H9 (cell line): ENCODE data around the gene SPINK2. TPM values are rescaled to one million over a fixed set of nuclear protein-coding genes. Genes with fewer than 3 reads are reported as not detected.

Experiments
- DNase-seq: peaks from one replicate; pipeline ENCODE4 v3.0.0-alpha.2; 2017
- H2AFZ ChIP-seq: one replicate; pipeline ENCODE4 v1.6.1; 2013; ENCODE audit warnings: mild to moderate bottlenecking, low read length, control low read depth, moderate library complexity
- H2AK5ac ChIP-seq: 2 replicates; pipeline ENCODE4 v1.6.1; 2013; ENCODE audit warnings: low read length, control low read depth, mixed read lengths; ENCODE audit not compliant: insufficient read length
- H2BK120ac ChIP-seq: one replicate; pipeline ENCODE4 v1.6.1; 2013; ENCODE audit warnings: low read depth, mild to moderate bottlenecking, low read length, control low read depth, inconsistent platforms; ENCODE audit not compliant: poor library complexity, severe bottlenecking
- H2BK12ac ChIP-seq: 2 replicates; pipeline ENCODE4 v1.6.1; 2013; ENCODE audit warnings: low read length, control low read depth, mixed read lengths, low read depth; ENCODE audit not compliant: insufficient read length
- H2BK15ac ChIP-seq: 2 replicates; pipeline ENCODE4 v1.6.1; 2013; ENCODE audit warnings: low read depth, low read length, control low read depth
- H2BK20ac ChIP-seq: one replicate; pipeline ENCODE4 v1.6.1; 2013; ENCODE audit warnings: low read depth, mild to moderate bottlenecking, low read length, control low read depth, inconsistent platforms; ENCODE audit not compliant: poor library complexity, severe bottlenecking
- H2BK5ac ChIP-seq: 2 replicates; pipeline ENCODE4 v1.6.1; 2013; ENCODE audit warnings: low read length, control low read depth, mixed read lengths; ENCODE audit not compliant: insufficient read length
- H3K14ac ChIP-seq: 2 replicates; pipeline ENCODE4 v1.6.1; 2013; ENCODE audit warnings: low read length, control low read depth; ENCODE audit not compliant: insufficient read depth
- H3K18ac ChIP-seq: 2 replicates; pipeline ENCODE4 v1.6.1; 2013; ENCODE audit warnings: low read depth, mild to moderate bottlenecking, mixed read lengths, low read length, control low read depth; ENCODE audit not compliant: insufficient read length
- H3K23ac ChIP-seq: 2 replicates; pipeline ENCODE4 v1.6.1; 2013; ENCODE audit warnings: low read length, control low read depth, mixed read lengths, low read depth; ENCODE audit not compliant: insufficient read length
- H3K23me2 ChIP-seq: 2 replicates; pipeline ENCODE4 v1.6.1; 2013; ENCODE audit warnings: low read depth, mild to moderate bottlenecking, mixed read lengths, low read length, control low read depth; ENCODE audit not compliant: insufficient read length, poor library complexity, severe bottlenecking
- H3K27ac ChIP-seq: 2 replicates; pipeline ENCODE4 v1.5.1; 2013; ENCODE audit warnings: low read length, control low read depth, mixed read lengths, low read depth; ENCODE audit not compliant: insufficient read length
- H3K27me3 ChIP-seq: 2 replicates; pipeline ENCODE4 v1.6.1; 2013; ENCODE audit warnings: low read length, control low read depth, inconsistent platforms; ENCODE audit not compliant: insufficient read depth
- H3K4ac ChIP-seq: 2 replicates; pipeline ENCODE4 v1.6.1; 2013; ENCODE audit warnings: low read depth, mild to moderate bottlenecking, control low read depth, inconsistent platforms, low read length, moderate library complexity
- H3K4me1 ChIP-seq: 2 replicates; pipeline ENCODE4 v1.6.1; 2013; ENCODE audit warnings: low read length, control low read depth, inconsistent platforms; ENCODE audit not compliant: insufficient read depth
- H3K4me2 ChIP-seq: 2 replicates; pipeline ENCODE4 v1.6.1; 2013; ENCODE audit warnings: low read length, control low read depth, mixed read lengths; ENCODE audit not compliant: insufficient read length, insufficient read depth
- H3K56ac ChIP-seq: 2 replicates; pipeline ENCODE4 v1.6.1; 2013; ENCODE audit warnings: low read depth, mild to moderate bottlenecking, mixed read lengths, low read length, control low read depth; ENCODE audit not compliant: insufficient read length
- H3K79me1 ChIP-seq: 2 replicates; pipeline ENCODE4 v1.6.1; 2013; ENCODE audit warnings: low read depth, mild to moderate bottlenecking, moderate library complexity, low read length, control low read depth, inconsistent platforms; ENCODE audit not compliant: insufficient read depth, poor library complexity, severe bottlenecking
- H3K79me2 ChIP-seq: 2 replicates; pipeline ENCODE4 v1.6.1; 2013; ENCODE audit warnings: low read length, control low read depth, inconsistent platforms; ENCODE audit not compliant: insufficient read depth
- H3K9ac ChIP-seq: 2 replicates; pipeline ENCODE4 v1.6.1; 2013; ENCODE audit warnings: low read length, control low read depth, mixed read lengths; ENCODE audit not compliant: insufficient read length; ENCODE audit errors: extremely low read depth
- H3K9me3 ChIP-seq: one replicate; pipeline ENCODE4 v1.6.1; 2013; ENCODE audit warnings: low read depth, low read length, inconsistent platforms; ENCODE audit not compliant: control insufficient read depth
- H3T11ph ChIP-seq: one replicate; pipeline ENCODE4 v1.6.1; 2013; ENCODE audit warnings: mild to moderate bottlenecking, low read length, control low read depth, inconsistent platforms
- H4K20me1 ChIP-seq: one replicate; pipeline ENCODE4 v1.6.1; 2013; ENCODE audit not compliant: control insufficient read depth, insufficient read length, insufficient read depth
- H4K5ac ChIP-seq: 2 replicates; pipeline ENCODE4 v1.6.1; 2013; ENCODE audit warnings: low read depth, mild to moderate bottlenecking, mixed read lengths, low read length, control low read depth; ENCODE audit not compliant: insufficient read length
- H4K8ac ChIP-seq: replicated peaks from 2 replicates; pipeline ENCODE4 v1.6.1; 2013; ENCODE audit warnings: low read length, control low read depth, mixed read lengths, low read depth; ENCODE audit not compliant: insufficient read length
- H4K91ac ChIP-seq: 2 replicates; pipeline ENCODE4 v1.6.1; 2013; ENCODE audit warnings: low read depth, mild to moderate bottlenecking, moderate library complexity, mixed read lengths, low read length, control low read depth; ENCODE audit not compliant: insufficient read length
- H3K27ac Mint-ChIP-seq, 3 experiments: 2 replicates in 2 of 3; 3 replicates in 1 of 3; pipeline ENCODE4 v1.8.0; 2020 to 2021; ENCODE audit warnings: mixed read lengths in 3 of 3, mild to moderate bottlenecking in 1 of 3, moderate library complexity in 1 of 3
- H3K27me3 Mint-ChIP-seq: 2 replicates; pipeline ENCODE4 v1.8.0; 2021; ENCODE audit warnings: low read depth, mild to moderate bottlenecking, moderate library complexity, mixed read lengths
- H3K36me3 Mint-ChIP-seq, 3 experiments: 2 replicates in 2 of 3; 3 replicates in 1 of 3; pipeline ENCODE4 v1.8.0; 2020 to 2021; ENCODE audit warnings: low read depth in 3 of 3, mixed read lengths in 3 of 3; ENCODE audit not compliant: insufficient read depth in 1 of 3
- H3K4me1 Mint-ChIP-seq, 2 experiments: 2 replicates each; pipeline ENCODE4 v1.8.0; 2020; ENCODE audit warnings: mixed read lengths in 2 of 2
- H3K4me3 Mint-ChIP-seq, 2 experiments: 2 replicates in 1 of 2; 3 replicates in 1 of 2; pipeline ENCODE4 v1.8.0; 2020 to 2021; ENCODE audit warnings: mild to moderate bottlenecking in 2 of 2, mixed read lengths in 2 of 2, moderate library complexity in 1 of 2
- H3K9me3 Mint-ChIP-seq, 2 experiments: 2 replicates in 1 of 2; 3 replicates in 1 of 2; pipeline ENCODE4 v1.8.0; 2020; ENCODE audit warnings: mild to moderate bottlenecking in 2 of 2, mixed read lengths in 2 of 2, moderate library complexity in 1 of 2
- CTCF ChIP-seq: fragments of 200-600 bp; sonication (generic); conservative IDR thresholded peaks from 3 replicates; pipeline ENCODE4 v1.8.0; 2021; ENCODE audit warnings: antibody characterized with exemption, mild to moderate bottlenecking
- WGBS: extraction: QIAGEN DNeasy Blood & Tissue Kit; methylation state at CpG from one replicate; pipeline ENCODE4 v1.1.7; 2013; ENCODE audit warnings: missing lambda C conversion rate, low lambda C conversion rate, mixed read lengths; ENCODE audit not compliant: insufficient read length; ENCODE audit errors: extremely low coverage; 5-methylcytosine and 5-hydroxymethylcytosine counted together
- total RNA-seq: library from RNA; stranded (reverse); gene quantifications from 2 replicates; pipeline ENCODE4 v1.2.1, GENCODE V29; 2021

Gene SPINK2
- total RNA-seq, 1 experiment from 2014 or later = 0.44 TPM

- Mint-ChIP-seq H3K27ac (no peak overlapping the region), H3K4me1 (peaks cover 0 to 3% of the 10 kb centered on the region in 2 experiments; a peak in 2 of 4 replicates), H3K27me3 (peaks cover 7% of the 10 kb centered on the region), H3K9me3 (no peaks in the 10 kb centered on the region; a peak in 1 of 5 replicates), H3K36me3 (no peaks in the 10 kb centered on the region), H3K4me3 (no peak overlapping the region)
- H2BK5ac ChIP-seq = no peak overlapping the region
- H3K23me2 ChIP-seq = no peaks in the 10 kb centered on the region
- H3K9ac ChIP-seq = no peak overlapping the region
- H4K20me1 ChIP-seq = no peaks in the 10 kb centered on the region
- H2BK120ac ChIP-seq = no peak overlapping the region
- H3K27ac ChIP-seq = no peak overlapping the region
- H3T11ph ChIP-seq = no peak overlapping the region
- H3K23ac ChIP-seq = no peak overlapping the region
- no peak for TF ChIP-seq CTCF
- H2BK15ac ChIP-seq = no peak overlapping the region
- H3K14ac ChIP-seq = no peak overlapping the region
- H4K91ac ChIP-seq = no peak overlapping the region
- H3K18ac ChIP-seq = no peak overlapping the region
- no peak overlapping the region for H3K4ac ChIP-seq
- H2BK12ac ChIP-seq = no peak overlapping the region
- DNase-seq = no peak
- no peak overlapping the region for H2AK5ac ChIP-seq
- H3K56ac ChIP-seq = no peak overlapping the region
- no peak overlapping the region for H4K5ac ChIP-seq
- H2AFZ ChIP-seq = no peak overlapping the region
- no peaks in the 10 kb centered on the region for H3K79me2 ChIP-seq
- H3K9me3 ChIP-seq = no peaks in the 10 kb centered on the region
- H3K4me2 ChIP-seq = no peak overlapping the region
- H3K79me1 ChIP-seq = no peaks in the 10 kb centered on the region
- H2BK20ac ChIP-seq = no peak overlapping the region
- H3K27me3 ChIP-seq = no peaks in the 10 kb centered on the region
- WGBS = no CpG with 5 or more reads among the region's 1 CpG
- H3K4me1 ChIP-seq = no peaks in the 10 kb centered on the region
- H4K8ac ChIP-seq = no peak overlapping the region
These were observed 14.8 kb downstream of the SPINK2 start for GRCh38 chr4:56806666-56807065.
